ENCODE measurements around the gene NECAP2. TPM values are rescaled to one million over a fixed set of nuclear protein-coding genes. Genes with fewer than 3 reads are reported as not detected.

Gene NECAP2
- total and polyA plus RNA-seq, 12 donors = 7.9 to 34.0 (median 13.0) TPM

DNA sequence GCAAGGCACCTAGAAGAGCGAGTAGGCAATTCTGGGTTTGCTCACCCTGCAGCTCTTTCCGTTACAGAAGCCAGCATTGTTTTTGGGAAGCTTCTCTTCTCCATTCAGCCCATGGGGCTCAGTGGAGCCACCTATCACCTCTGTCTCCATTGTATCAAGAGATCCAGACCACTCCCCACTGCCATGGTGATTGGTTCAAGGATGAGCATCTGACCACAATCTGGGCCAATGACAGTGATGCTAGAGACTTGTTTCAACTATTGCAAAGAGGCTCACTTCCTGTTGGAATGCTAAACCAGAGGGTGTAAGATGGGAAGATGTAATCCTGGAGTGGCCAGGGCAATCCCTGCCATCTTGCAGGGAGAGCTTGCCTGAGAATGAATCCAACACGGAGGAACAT, 9.9 kb upstream of the NECAP2 start:
- no peaks in the 10 kb centered on the region for H3K36me3 ChIP-seq
- ATAC-seq (no peak), DNase-seq (no peak)
- intact Hi-C loops (cut with DNase I) = loop anchor here in 1 of 10 donors (10.0 kb wide), 1 partner anchor 46 kb away; no protein-coding TSS in a partner anchor
- TF ChIP-seq, protein P1, sequence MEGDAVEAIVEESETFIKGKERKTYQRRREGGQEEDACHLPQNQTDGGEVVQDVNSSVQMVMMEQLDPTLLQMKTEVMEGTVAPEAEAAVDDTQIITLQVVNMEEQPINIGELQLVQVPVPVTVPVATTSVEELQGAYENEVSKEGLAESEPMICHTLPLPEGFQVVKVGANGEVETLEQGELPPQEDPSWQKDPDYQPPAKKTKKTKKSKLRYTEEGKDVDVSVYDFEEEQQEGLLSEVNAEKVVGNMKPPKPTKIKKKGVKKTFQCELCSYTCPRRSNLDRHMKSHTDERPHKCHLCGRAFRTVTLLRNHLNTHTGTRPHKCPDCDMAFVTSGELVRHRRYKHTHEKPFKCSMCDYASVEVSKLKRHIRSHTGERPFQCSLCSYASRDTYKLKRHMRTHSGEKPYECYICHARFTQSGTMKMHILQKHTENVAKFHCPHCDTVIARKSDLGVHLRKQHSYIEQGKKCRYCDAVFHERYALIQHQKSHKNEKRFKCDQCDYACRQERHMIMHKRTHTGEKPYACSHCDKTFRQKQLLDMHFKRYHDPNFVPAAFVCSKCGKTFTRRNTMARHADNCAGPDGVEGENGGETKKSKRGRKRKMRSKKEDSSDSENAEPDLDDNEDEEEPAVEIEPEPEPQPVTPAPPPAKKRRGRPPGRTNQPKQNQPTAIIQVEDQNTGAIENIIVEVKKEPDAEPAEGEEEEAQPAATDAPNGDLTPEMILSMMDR (IDR thresholded peaks at IDR 0.05) = no peak
- no peaks in the 10 kb centered on the region for H3K27me3 ChIP-seq
- no peak overlapping the region for H3K27ac ChIP-seq
- no peak overlapping the region for H3K4me3 ChIP-seq
- WGBS, 2 donors = 81 to 86% methylated on average over 3 of the region's 3 CpGs
- H3K4me1 ChIP-seq = peaks cover 0 to 11% (median 0%) of the 10 kb centered on the region in 9 donors
- no peaks in the 10 kb centered on the region for H3K9me3 ChIP-seq

DNA sequence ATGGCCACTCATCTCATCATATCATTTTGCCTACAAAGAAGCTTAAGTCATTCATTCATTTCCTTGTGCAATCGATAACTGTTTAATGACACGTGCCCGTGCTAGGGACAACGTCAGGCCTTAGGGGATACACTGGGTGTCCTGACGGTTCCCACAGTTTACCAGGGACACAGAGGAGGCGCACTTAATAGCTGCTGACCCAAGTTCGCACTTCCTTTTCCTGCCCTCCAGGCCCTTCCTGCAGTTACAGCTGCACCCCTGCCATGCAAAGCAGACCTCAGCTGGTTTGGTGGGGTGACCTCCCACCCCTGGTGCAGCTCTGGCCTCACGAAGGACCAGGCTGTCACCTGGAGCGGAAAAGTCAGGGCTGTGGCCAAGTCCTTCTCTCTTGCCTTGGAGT, 7.5 kb upstream of the NECAP2 start:
- ATAC-seq (peak in 7 of 8 donors; percentile 29 to 88 (median 47)), DNase-seq (no peak)
- H3K9me3 ChIP-seq = no peaks in the 10 kb centered on the region
- intact Hi-C loops (cut with DNase I) = loop anchor here in 1 of 10 donors (10.0 kb wide), 1 partner anchor 48 kb away; no protein-coding TSS in a partner anchor
- 53 to 66% methylated on average over 9 of the region's 9 CpGs for WGBS, 2 donors
- TF ChIP-seq, protein P1 (IDR thresholded peaks at IDR 0.05) = no peak
- H3K27ac ChIP-seq = peak overlapping the region in 4 of 10 donors; percentile 3 to 58 (median 34)
- H3K36me3 ChIP-seq = no peaks in the 10 kb centered on the region
- H3K4me3 ChIP-seq = no peak overlapping the region
- H3K4me1 ChIP-seq = peaks cover 0 to 11% (median 0%) of the 10 kb centered on the region in 9 donors
- no peaks in the 10 kb centered on the region for H3K27me3 ChIP-seq

DNA sequence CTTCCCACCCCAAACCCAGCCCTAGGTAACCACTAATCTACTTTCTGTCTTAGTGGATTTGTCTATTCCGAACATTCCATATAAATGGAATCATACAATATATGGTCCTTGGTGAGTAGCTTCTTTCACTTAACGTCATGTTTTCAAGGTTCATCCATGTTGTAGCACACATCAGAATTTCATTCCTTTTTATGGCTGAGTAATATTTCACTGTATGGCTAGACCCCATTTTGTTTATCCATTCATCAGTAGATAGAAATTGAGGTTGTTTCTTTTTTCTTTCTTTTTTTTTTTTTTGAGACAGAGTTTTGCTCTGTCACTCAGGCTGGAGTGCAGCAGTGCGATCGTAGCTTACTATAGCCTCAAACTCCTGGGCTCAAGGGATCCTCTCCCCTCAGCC, 6.5 kb upstream of the NECAP2 start:
- H3K4me3 ChIP-seq = no peak overlapping the region
- H3K27me3 ChIP-seq = no peaks in the 10 kb centered on the region
- H3K27ac ChIP-seq = peak overlapping the region in 2 of 10 donors; percentile 29 to 44
- 98% methylated on average over 4 of the region's 4 CpGs for WGBS, 2 donors
- no peaks in the 10 kb centered on the region for H3K36me3 ChIP-seq
- TF ChIP-seq, protein P1 (IDR thresholded peaks at IDR 0.05) = no peak
- intact Hi-C loops (cut with DNase I) = loop anchor here in 1 of 10 donors (10.0 kb wide), 1 partner anchor 49 kb away; no protein-coding TSS in a partner anchor
- peaks cover 0 to 16% (median 0%) of the 10 kb centered on the region in 9 donors for H3K4me1 ChIP-seq
- no peak for DNase-seq
- no peaks in the 10 kb centered on the region for H3K9me3 ChIP-seq
- ATAC-seq = no peak

DNA sequence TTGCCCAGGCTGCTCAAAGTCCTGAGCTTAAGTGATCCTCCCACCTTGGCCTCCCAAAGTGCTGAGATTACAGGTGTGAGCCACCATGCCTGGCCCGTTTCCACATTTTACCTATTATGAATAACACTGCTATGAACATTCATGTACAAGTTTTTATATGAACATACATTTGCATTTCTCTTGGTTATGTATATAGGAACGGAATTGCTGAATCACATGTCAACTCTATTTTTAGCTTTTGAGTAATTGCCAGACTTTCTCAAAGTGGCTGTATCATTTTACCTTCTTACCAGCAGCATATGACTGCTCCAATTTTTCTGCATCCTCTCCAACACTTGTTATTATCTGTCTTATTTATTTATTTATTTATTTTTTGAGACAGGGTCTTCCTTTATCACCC, 6.0 kb upstream of the NECAP2 start:
- no peaks in the 10 kb centered on the region for H3K27me3 ChIP-seq
- H3K9me3 ChIP-seq = no peaks in the 10 kb centered on the region
- H3K4me3 ChIP-seq = no peak overlapping the region
- no peaks in the 10 kb centered on the region for H3K36me3 ChIP-seq
- TF ChIP-seq, protein P1 (IDR thresholded peaks at IDR 0.05) = no peak
- no peak for ATAC-seq
- H3K4me1 ChIP-seq = peaks cover 0 to 21% (median 0%) of the 10 kb centered on the region in 9 donors
- intact Hi-C loops (cut with DNase I) = loop anchor here in 1 of 10 donors (10.0 kb wide), 1 partner anchor 50 kb away; no protein-coding TSS in a partner anchor
- DNase-seq = no peak
- H3K27ac ChIP-seq = no peak overlapping the region
- 63 to 66% methylated on average over 2 of the region's 2 CpGs for WGBS, 2 donors
